Measurements from ENCODE around the gene HIBCH. TPM values are rescaled to one million over a fixed set of nuclear protein-coding genes. Genes with fewer than 3 reads are reported as not detected.

Gene HIBCH
- polyA plus RNA-seq, 1 donor (not counting 4 experiments of a cell fraction or from before 2014, with no cell fraction given), result 19.4 TPM

DNA sequence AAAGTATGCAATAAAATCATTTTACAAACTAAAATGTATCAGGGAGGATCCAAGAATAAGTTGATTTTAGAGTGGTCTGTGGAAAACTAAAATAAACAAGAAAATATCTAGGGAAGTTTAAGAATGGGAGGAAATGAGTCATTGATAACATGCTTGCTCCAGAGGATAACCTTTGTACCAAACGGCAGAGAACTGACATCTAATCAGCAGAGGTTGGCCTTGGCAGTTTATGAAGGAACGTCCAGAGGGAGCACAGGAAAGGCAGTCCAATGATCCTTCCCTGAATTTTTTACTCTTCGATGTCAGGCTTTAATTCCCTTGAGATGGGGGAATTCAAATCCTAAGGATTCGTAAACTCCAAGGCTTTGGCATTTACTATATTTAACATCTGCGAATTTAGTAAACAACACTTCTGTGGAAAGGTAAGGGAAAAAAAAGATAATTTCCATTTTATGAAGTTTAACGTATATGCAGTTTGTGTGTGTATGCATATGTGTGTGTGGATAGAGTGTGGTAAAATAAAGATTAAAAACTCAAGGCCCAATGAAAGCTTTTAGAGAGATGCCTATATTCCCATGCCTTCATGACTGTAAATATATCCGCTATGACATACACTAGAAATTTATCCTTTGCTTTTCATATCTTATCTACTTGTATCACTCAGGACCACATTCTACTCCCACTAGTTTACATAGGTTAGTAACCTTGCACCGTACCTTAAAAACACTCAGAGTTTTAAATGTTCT is 15.0 kb upstream of the HIBCH start:
- H3K27ac ChIP-seq (ENCODE audit: control insufficient read depth, insufficient read depth, low read length), result no peak overlapping the region
- no peaks in the 10 kb centered on the region for H4K20me1 ChIP-seq (ENCODE audit: control insufficient read depth, extremely low read depth, insufficient read depth, low read length)
- DNase-seq (ENCODE audit: low read depth, low spot score) (no peak), FAIRE-seq (peak; percentile 90)
- dilution Hi-C loops (cut with MboI; ENCODE audit: extremely low pct_ligation_motif_present, low sequenced_read_pairs), result no loop called here
- peak overlapping the region in 1 of 3 experiments; percentile 5 for H3K4me3 ChIP-seq (ENCODE audit: control insufficient read depth in 2 of 3, extremely low read depth in 1 of 3, insufficient read depth in 2 of 3, low read depth in 1 of 3, low read length in 3 of 3)
- H3K4me2 ChIP-seq (ENCODE audit: control insufficient read depth, extremely low read depth, insufficient read depth, low read depth, low read length), result peak overlapping the region; percentile 58
- H3K4me1 ChIP-seq (ENCODE audit: control insufficient read depth, extremely low read depth, insufficient read depth, low read length), result peaks cover 14% of the 10 kb centered on the region
- no peaks in the 10 kb centered on the region for H3K36me3 ChIP-seq (ENCODE audit: control insufficient read depth in 2 of 2, extremely low read depth in 1 of 2, insufficient read depth in 2 of 2, low read length in 2 of 2)
- H2AFZ ChIP-seq (ENCODE audit: control insufficient read depth, low read length), result no peak overlapping the region
- H3K79me2 ChIP-seq (ENCODE audit: control insufficient read depth, insufficient read depth, low read length), result no peaks in the 10 kb centered on the region
- H3K27me3 ChIP-seq (ENCODE audit: control insufficient read depth, extremely low read depth, insufficient read depth, low read length), result no peaks in the 10 kb centered on the region
- no peak overlapping the region for H3K9ac ChIP-seq (ENCODE audit: control insufficient read depth, extremely low read depth, insufficient read depth, low read length)
- H3K9me1 ChIP-seq (ENCODE audit: control insufficient read depth, extremely low read depth, insufficient read depth, low read length), result no peaks in the 10 kb centered on the region
- no peaks in the 10 kb centered on the region for H3K9me3 ChIP-seq (ENCODE audit: control insufficient read depth, low read depth, low read length)
- TF ChIP-seq CTCF (optimal IDR thresholded peaks at IDR 0.05 in 1 of 3, IDR thresholded peaks at IDR 0.05 in 1 of 3, conservative IDR thresholded peaks at IDR 0.05 in 1 of 3; ENCODE audit: extremely low read depth in 1 of 3, insufficient read depth in 2 of 3, low read length in 3 of 3) (no peak), EZH2 (IDR thresholded peaks at IDR 0.05; ENCODE audit: low read length) (no peak)

DNA sequence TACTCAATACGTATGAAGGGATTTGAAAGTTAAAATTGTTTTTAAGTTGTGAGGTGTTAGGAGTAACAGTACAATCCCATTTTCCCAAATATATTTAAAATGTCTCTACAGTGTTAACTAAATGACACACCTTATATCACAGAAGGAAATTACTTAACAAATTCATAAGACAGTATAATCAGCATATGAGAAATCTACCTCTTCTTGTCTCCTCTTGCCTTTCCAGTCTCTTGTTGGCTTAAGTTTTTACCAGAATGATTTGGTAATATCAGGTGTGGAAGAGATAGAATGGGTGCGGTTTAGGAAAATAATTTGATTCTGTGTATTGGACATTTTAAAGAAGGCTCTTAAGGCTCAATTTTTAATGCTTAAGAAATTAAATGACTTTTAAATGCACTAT is 14.3 kb upstream of the HIBCH start:
- DNase-seq (ENCODE audit: low read depth, low spot score) (no peak), FAIRE-seq (peak; percentile 34)
- H3K27ac ChIP-seq (ENCODE audit: control insufficient read depth, insufficient read depth, low read length), result no peak overlapping the region
- H4K20me1 ChIP-seq (ENCODE audit: control insufficient read depth, extremely low read depth, insufficient read depth, low read length), result no peaks in the 10 kb centered on the region
- H3K4me2 ChIP-seq (ENCODE audit: control insufficient read depth, extremely low read depth, insufficient read depth, low read depth, low read length), result peak overlapping the region; percentile 58
- H3K9me3 ChIP-seq (ENCODE audit: control insufficient read depth, low read depth, low read length), result no peaks in the 10 kb centered on the region
- H2AFZ ChIP-seq (ENCODE audit: control insufficient read depth, low read length), result no peak overlapping the region
- H3K27me3 ChIP-seq (ENCODE audit: control insufficient read depth, extremely low read depth, insufficient read depth, low read length), result no peaks in the 10 kb centered on the region
- no peaks in the 10 kb centered on the region for H3K79me2 ChIP-seq (ENCODE audit: control insufficient read depth, insufficient read depth, low read length)
- no peak overlapping the region for H3K9ac ChIP-seq (ENCODE audit: control insufficient read depth, extremely low read depth, insufficient read depth, low read length)
- H3K9me1 ChIP-seq (ENCODE audit: control insufficient read depth, extremely low read depth, insufficient read depth, low read length), result no peaks in the 10 kb centered on the region
- H3K36me3 ChIP-seq (ENCODE audit: control insufficient read depth in 2 of 2, extremely low read depth in 1 of 2, insufficient read depth in 2 of 2, low read length in 2 of 2), result no peaks in the 10 kb centered on the region
- dilution Hi-C loops (cut with MboI; ENCODE audit: extremely low pct_ligation_motif_present, low sequenced_read_pairs), result no loop called here
- H3K4me1 ChIP-seq (ENCODE audit: control insufficient read depth, extremely low read depth, insufficient read depth, low read length), result peaks cover 14% of the 10 kb centered on the region
- no peak overlapping the region for H3K4me3 ChIP-seq (ENCODE audit: control insufficient read depth in 2 of 3, extremely low read depth in 1 of 3, insufficient read depth in 2 of 3, low read depth in 1 of 3, low read length in 3 of 3)
- TF ChIP-seq EZH2 (IDR thresholded peaks at IDR 0.05; ENCODE audit: low read length), result no peak
- no peak for TF ChIP-seq CTCF (optimal IDR thresholded peaks at IDR 0.05 in 1 of 3, IDR thresholded peaks at IDR 0.05 in 1 of 3, conservative IDR thresholded peaks at IDR 0.05 in 1 of 3; ENCODE audit: extremely low read depth in 1 of 3, insufficient read depth in 2 of 3, low read length in 3 of 3)
